Pericardium fibroblast (primary cell): Measurements from ENCODE around the gene RSL1D1. TPM values are rescaled to one million over a fixed set of nuclear protein-coding genes. Genes with fewer than 3 reads are reported as not detected.

Source experiments
- total RNA-seq: library from RNA; depleted of rRNA; stranded (reverse); fragments of >200 nt; gene quantifications from 2 replicates; pipeline ENCODE4 v1.2.3, GENCODE V29; 2015

The RSL1D1 gene
- total RNA-seq = 107 and 167 TPM in 2 replicates

DNA sequence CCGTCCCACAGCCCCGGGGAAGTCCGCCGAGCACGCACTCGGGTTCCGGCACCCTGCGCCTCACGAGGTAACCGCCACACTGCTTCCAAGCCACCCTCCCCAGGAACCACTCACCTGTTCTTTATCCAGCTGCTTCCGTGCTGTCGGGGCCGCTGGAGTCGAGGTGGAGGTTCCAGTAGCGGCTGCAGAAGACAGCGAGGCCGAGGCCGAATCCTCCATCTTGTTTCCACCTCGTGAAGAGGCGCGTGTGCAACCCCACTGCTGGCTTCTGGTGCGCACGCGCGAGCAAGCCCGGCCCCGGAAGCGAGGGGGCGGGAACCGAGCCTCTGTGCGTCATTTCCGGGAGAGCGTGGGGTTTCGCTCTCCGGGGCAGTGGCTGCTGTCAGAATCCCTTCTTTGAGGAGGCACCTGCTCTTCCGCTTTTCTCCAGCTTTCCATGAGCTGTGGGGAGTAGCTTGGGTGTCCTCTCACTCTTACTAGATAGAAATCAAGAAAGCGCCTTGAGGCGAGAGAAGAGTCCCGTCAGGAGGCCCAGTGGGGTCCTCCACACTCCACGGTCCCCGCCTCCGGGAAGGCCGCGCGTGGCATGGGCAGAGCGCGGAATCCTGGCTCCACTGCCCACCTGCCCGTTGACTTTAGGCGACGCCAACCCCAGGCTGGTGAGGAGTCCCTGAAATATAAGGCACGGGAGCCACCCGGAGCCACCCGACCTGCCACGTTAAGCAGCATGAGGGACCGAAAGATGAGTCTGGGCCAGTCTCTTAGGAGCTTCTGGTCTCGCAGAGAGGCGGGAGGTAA is at the start of gene RSL1D1:
Gene RSL1D1 (minus strand): TSS at position 249 of the 798 bp plus-strand sequence. CDS start 30 bp downstream, at position 219.

DNA sequence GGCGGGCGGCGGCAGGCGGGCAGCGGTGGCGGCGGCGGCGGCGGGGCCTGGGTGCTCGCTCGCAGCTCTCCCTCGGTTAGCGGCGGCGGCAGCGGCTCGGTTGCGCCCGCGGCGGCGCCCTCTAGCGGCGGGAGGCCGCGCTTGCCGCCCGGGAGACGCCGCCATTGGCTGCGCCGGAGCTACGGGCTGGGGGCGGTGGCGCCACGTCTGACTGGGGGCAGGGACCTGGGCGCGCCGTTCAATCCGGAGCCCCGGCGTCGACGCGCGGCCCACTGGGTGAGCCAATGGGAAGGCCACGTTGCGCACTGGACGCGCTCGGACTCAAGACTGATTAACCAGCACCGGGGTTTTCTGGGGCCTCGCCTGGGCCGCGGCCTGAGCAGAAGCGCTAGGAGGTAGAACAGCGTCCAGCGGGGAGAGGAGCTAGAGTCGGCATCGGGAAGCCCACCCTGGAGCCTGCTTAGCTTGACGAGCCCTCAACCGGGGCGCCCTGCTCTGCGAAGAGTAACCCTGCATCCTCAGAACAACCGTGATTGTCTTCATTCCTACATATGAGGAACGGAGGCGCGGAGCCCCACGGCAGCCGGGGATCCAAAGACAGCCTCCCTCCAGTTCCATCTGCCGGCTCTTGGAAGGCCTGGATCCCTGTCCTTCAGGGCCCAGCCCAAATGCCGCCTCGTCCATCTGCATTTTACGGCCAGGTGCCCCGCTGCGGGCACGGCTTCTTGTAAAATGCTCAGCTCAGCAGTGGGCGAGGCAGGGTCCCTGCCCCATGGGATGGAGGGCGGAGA is 54.0 kb downstream of the RSL1D1 start, which contains the start of gene ZC3H7A:
Gene ZC3H7A (minus strand): TSS at position 93 of the 791 bp plus-strand sequence. CDS start 14,904 bp downstream, outside the sequence.

Other genes starting within 250 kb of the RSL1D1 start
- 6.6 and 8.8 TPM in 2 replicates for gene SNN, start 183.1 kb downstream of the RSL1D1 start, total RNA-seq
- gene TXNDC11, start 108.7 kb downstream of the RSL1D1 start, total RNA-seq = 28.7 and 37.3 TPM in 2 replicates
- 29.3 and 32.3 TPM in 2 replicates for gene ZC3H7A, start 54.3 kb downstream of the RSL1D1 start, total RNA-seq
- 47.7 and 54.8 TPM in 2 replicates for gene GSPT1, start 64.4 kb upstream of the RSL1D1 start, total RNA-seq
- gene NPIPB2, start 90.5 kb upstream of the RSL1D1 start, total RNA-seq = 0.23 and 2.3 TPM in 2 replicates
- gene TNFRSF17, start 113.7 kb upstream of the RSL1D1 start, total RNA-seq = not detected in 2 replicates
- 6.3 and 6.4 TPM in 2 replicates for gene SNX29, start 125.2 kb upstream of the RSL1D1 start, total RNA-seq